Measurements from ENCODE around the gene CABP4. TPM values are rescaled to one million over a fixed set of nuclear protein-coding genes. Genes with fewer than 3 reads are reported as not detected.

CABP4 gene
- total RNA-seq, 1 experiment from 2014 or later = 0.55 TPM

DNA sequence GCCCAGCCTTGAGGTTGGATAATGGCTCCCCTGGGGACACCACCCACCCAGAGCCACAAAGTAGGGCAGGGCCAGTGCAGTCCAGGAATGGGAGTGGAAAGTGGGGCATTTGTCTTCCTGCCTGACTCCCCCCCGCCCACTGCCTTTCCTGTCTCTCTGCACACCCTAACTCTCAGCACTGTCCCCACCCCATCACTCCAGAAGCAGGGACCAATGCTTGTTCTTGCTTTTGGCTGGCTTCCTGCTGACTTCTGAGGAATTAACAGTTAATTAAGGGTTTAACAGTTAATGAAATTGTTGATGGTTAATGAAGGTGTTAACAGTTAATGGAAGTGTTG lies 45.3 kb downstream of the CABP4 start:
- ChIA-PET CTCF (no interaction called here), POLR2A (ENCODE audit: unreplicated experiment) (no interaction called here)
- Histone ChIP-seq H3K9ac (ENCODE audit: low read length) (no peak overlapping the region), H3K9me2 (replicated peaks; ENCODE audit: low read length) (no peaks in the 10 kb centered on the region), H3F3A (ENCODE audit: low read length, unreplicated experiment) (no peaks in the 10 kb centered on the region), H4K20me1 (ENCODE audit: low read length) (peaks cover 4% of the 10 kb centered on the region; the same call in 1 of the 2 replicates), H3K27me3 (ENCODE audit: low read length) (no peaks in the 10 kb centered on the region), H3K79me2 (ENCODE audit: low read length) (peaks cover 18% of the 10 kb centered on the region), H2AFZ (ENCODE audit: low read length) (no peak overlapping the region), H3K27ac (ENCODE audit: low read length) (no peak overlapping the region), H3K4me3 (ENCODE audit: low read length) (no peak overlapping the region), H3K4me1 (ENCODE audit: insufficient read depth, low read length) (peaks cover 9% of the 10 kb centered on the region), H3K4me2 (ENCODE audit: low read length) (no peak overlapping the region), H3K36me3 (ENCODE audit: low read depth, low read length) (no peaks in the 10 kb centered on the region), H3K9me3 (ENCODE audit: low read length) (no peaks in the 10 kb centered on the region)
- intact Hi-C loops (cut with micrococcal nuclease) = no loop called here
- DNase-seq = no peak
- no peak for TF ChIP-seq EZH2 (IDR thresholded peaks at IDR 0.05; ENCODE audit: low read length, unreplicated experiment)
- no peak for TF ChIP-seq EZH2phosphoT487 (IDR thresholded peaks at IDR 0.05; ENCODE audit: borderline replicate concordance, low read length)
- TF ChIP-seq, protein P1, sequence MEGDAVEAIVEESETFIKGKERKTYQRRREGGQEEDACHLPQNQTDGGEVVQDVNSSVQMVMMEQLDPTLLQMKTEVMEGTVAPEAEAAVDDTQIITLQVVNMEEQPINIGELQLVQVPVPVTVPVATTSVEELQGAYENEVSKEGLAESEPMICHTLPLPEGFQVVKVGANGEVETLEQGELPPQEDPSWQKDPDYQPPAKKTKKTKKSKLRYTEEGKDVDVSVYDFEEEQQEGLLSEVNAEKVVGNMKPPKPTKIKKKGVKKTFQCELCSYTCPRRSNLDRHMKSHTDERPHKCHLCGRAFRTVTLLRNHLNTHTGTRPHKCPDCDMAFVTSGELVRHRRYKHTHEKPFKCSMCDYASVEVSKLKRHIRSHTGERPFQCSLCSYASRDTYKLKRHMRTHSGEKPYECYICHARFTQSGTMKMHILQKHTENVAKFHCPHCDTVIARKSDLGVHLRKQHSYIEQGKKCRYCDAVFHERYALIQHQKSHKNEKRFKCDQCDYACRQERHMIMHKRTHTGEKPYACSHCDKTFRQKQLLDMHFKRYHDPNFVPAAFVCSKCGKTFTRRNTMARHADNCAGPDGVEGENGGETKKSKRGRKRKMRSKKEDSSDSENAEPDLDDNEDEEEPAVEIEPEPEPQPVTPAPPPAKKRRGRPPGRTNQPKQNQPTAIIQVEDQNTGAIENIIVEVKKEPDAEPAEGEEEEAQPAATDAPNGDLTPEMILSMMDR (conservative IDR thresholded peaks at IDR 0.05; ENCODE audit: low read depth, low read length) = no peak
- BruUV-seq (replicated peaks) = no TSS peak
- ATAC-seq = no peak

DNA sequence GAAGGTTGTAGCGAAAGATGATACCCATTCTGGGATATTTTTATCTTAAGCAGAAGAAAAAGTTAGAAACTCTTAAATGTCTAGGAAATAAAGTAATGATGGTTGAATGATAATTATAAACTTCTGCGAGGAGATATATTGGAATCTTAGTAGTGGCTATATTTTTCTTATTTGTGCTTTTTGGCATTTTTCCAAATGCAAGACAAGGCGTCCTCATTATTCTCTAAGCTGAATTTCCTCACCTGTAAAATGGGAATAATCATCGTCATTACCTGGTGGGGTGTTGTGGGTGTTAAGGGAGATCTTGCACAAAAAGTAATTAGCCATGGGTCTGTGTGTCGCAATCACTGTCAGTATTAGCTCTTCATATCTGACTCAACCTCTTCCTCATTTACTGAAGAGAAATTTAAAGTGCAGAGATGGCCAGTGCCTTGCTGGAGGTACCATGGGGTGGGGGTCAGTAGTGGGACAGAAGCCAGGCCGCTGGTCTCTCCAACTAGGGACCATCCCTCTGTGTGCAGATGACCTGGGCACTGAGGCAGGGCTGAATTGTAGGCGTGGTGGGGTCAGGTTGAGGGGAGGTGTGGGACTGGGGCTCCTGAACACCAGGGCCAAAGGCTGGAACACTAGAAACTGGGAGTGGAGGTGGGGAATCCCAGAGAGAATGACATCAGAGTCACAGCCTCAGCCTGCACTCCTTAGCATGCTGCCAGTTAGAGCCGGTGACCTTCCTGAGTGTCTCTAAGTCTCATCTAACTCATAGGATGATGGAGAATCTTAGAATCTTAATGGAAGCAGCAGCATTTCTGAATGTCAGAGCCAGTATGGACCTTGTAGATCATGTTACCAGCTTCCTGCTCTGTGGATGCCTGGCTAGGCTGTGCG lies 45.9 kb downstream of the CABP4 start:
- peaks cover 18% of the 10 kb centered on the region for H3K79me2 ChIP-seq (ENCODE audit: low read length)
- H3K9me2 ChIP-seq (replicated peaks; ENCODE audit: low read length) = no peaks in the 10 kb centered on the region
- no peak overlapping the region for H2AFZ ChIP-seq (ENCODE audit: low read length)
- no peak overlapping the region for H3K4me2 ChIP-seq (ENCODE audit: low read length)
- BruUV-seq (replicated peaks) = no TSS peak
- no peak overlapping the region for H3K9ac ChIP-seq (ENCODE audit: low read length)
- no peaks in the 10 kb centered on the region for H3K9me3 ChIP-seq (ENCODE audit: low read length)
- H3K27ac ChIP-seq (ENCODE audit: low read length) = no peak overlapping the region
- H3K4me3 ChIP-seq (ENCODE audit: low read length) = no peak overlapping the region
- ChIA-PET POLR2A (ENCODE audit: unreplicated experiment) (no interaction called here), CTCF (no interaction called here)
- TF ChIP-seq EZH2phosphoT487 (IDR thresholded peaks at IDR 0.05; ENCODE audit: borderline replicate concordance, low read length) (no peak), EZH2 (IDR thresholded peaks at IDR 0.05; ENCODE audit: low read length, unreplicated experiment) (no peak)
- TF ChIP-seq, protein P1 (conservative IDR thresholded peaks at IDR 0.05; ENCODE audit: low read depth, low read length) = no peak
- H3K4me1 ChIP-seq (ENCODE audit: insufficient read depth, low read length) = peaks cover 14% of the 10 kb centered on the region
- no peaks in the 10 kb centered on the region for H3K36me3 ChIP-seq (ENCODE audit: low read depth, low read length)
- H3K27me3 ChIP-seq (ENCODE audit: low read length) = no peaks in the 10 kb centered on the region
- intact Hi-C loops (cut with micrococcal nuclease) = no loop called here
- no peaks in the 10 kb centered on the region for H3F3A ChIP-seq (ENCODE audit: low read length, unreplicated experiment)
- H4K20me1 ChIP-seq (ENCODE audit: low read length) = peaks cover 4% of the 10 kb centered on the region; the same call in 1 of the 2 replicates
- DNase-seq = no peak
- no peak for ATAC-seq

DNA sequence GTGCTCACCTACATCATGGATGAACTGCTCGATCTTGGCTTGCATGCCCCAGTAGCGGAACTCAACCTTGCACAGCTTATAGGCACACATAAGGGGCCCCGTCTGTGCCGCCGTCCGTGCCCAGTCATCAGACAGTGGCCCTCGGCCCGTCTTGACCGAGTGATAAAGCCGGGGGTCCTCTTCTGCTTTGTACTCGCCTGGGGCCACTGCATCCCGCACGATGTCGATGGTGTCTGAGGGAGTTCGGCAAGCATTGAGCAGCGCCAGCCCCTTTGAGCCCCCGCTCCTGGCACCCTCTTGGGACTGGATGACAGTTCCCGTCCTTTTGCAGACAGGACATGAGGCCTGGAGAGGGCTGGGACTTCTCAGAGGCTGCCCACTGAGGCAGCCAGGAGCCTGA lies 46.7 kb downstream of the CABP4 start:
- H3K9me3 ChIP-seq (ENCODE audit: low read length) = no peaks in the 10 kb centered on the region
- H3K4me1 ChIP-seq (ENCODE audit: insufficient read depth, low read length) = peaks cover 21% of the 10 kb centered on the region
- no TSS peak for BruUV-seq (replicated peaks)
- DNase-seq (no peak), ATAC-seq (no peak)
- H3K36me3 ChIP-seq (ENCODE audit: low read depth, low read length) = no peaks in the 10 kb centered on the region
- no peak overlapping the region for H3K4me2 ChIP-seq (ENCODE audit: low read length)
- peaks cover 24% of the 10 kb centered on the region for H3K79me2 ChIP-seq (ENCODE audit: low read length)
- no peak overlapping the region for H3K9ac ChIP-seq (ENCODE audit: low read length)
- peaks cover 4% of the 10 kb centered on the region; the same call in 1 of the 2 replicates for H4K20me1 ChIP-seq (ENCODE audit: low read length)
- H2AFZ ChIP-seq (ENCODE audit: low read length) = no peak overlapping the region
- ChIA-PET POLR2A (ENCODE audit: unreplicated experiment) (interaction anchor here (0.6 kb wide), 1 partner anchor 100 kb away, joined by 3 read pairs; the partner anchor contains the start of gene PPP1CA), CTCF (no interaction called here)
- no peak overlapping the region for H3K27ac ChIP-seq (ENCODE audit: low read length)
- H3K27me3 ChIP-seq (ENCODE audit: low read length) = no peaks in the 10 kb centered on the region
- no peak overlapping the region for H3K4me3 ChIP-seq (ENCODE audit: low read length)
- TF ChIP-seq, protein P1 (conservative IDR thresholded peaks at IDR 0.05; ENCODE audit: low read depth, low read length) = no peak
- TF ChIP-seq EZH2phosphoT487 (IDR thresholded peaks at IDR 0.05; ENCODE audit: borderline replicate concordance, low read length) (no peak), EZH2 (IDR thresholded peaks at IDR 0.05; ENCODE audit: low read length, unreplicated experiment) (no peak)
- H3F3A ChIP-seq (ENCODE audit: low read length, unreplicated experiment) = no peaks in the 10 kb centered on the region
- intact Hi-C loops (cut with micrococcal nuclease) = no loop called here
- no peaks in the 10 kb centered on the region for H3K9me2 ChIP-seq (replicated peaks; ENCODE audit: low read length)

Measured in PC-3 (cell line).